CD14-positive monocyte (primary cell): ENCODE results near the gene YTHDF1. TPM values are rescaled to one million over a fixed set of nuclear protein-coding genes. Genes with fewer than 3 reads are reported as not detected.

Experiments used
- DNase-seq, 3 donors: peaks; one replicate each; pipeline ENCODE4 v3.0.0-alpha.2; 2011 to 2022
- H2AFZ ChIP-seq: 2 replicates; pipeline ENCODE4 v1.6.0; 2012; ENCODE audit warnings: mild to moderate bottlenecking, low read depth, low read length, inconsistent platforms; ENCODE audit not compliant: insufficient read depth, poor library complexity, severe bottlenecking
- H3K27ac ChIP-seq, 2 donors: 1 replicate in 1 of 2; 2 replicates in 1 of 2; pipeline ENCODE4 v1.5.1; 2012 to 2013; ENCODE audit warnings: low read length in 2 of 2, control low read depth in 1 of 2, inconsistent platforms in 1 of 2, low read depth in 1 of 2, mild to moderate bottlenecking in 1 of 2
- H3K27me3 ChIP-seq, 2 donors: one replicate each; pipeline versions ENCODE4 v1.6.0 to v1.6.1; 2011 to 2013; ENCODE audit warnings: low read length in 2 of 2; ENCODE audit not compliant: control insufficient read depth in 2 of 2, insufficient read depth in 2 of 2
- H3K36me3 ChIP-seq, 2 donors: replicated peaks in 1 of 2; 1 replicate in 1 of 2; 2 replicates in 1 of 2; pipeline versions ENCODE4 v1.5.1 to v1.6.1; 2012 to 2013; ENCODE audit warnings: low read length in 2 of 2, control low read depth in 1 of 2, inconsistent platforms in 1 of 2, mild to moderate bottlenecking in 1 of 2; ENCODE audit not compliant: insufficient read depth in 2 of 2, control insufficient read depth in 1 of 2
- H3K4me1 ChIP-seq, 2 donors: 1 replicate in 1 of 2; 2 replicates in 1 of 2; pipeline versions ENCODE4 v1.5.1 to v1.6.1; 2012 to 2013; ENCODE audit warnings: low read length in 2 of 2, control low read depth in 1 of 2, inconsistent platforms in 1 of 2, mild to moderate bottlenecking in 1 of 2, moderate library complexity in 1 of 2; ENCODE audit not compliant: insufficient read depth in 2 of 2, control insufficient read depth in 1 of 2
- H3K4me2 ChIP-seq: replicated peaks from 2 replicates; pipeline ENCODE3; 2012; ENCODE audit warnings: low read length, moderate library complexity, mild to moderate bottlenecking; ENCODE audit not compliant: poor library complexity, severe bottlenecking; ENCODE audit errors: extremely low read depth
- H3K4me3 ChIP-seq, 3 experiments: fragments of 200-600 bp in 1 of 3; sonication (generic) in 1 of 3; replicated peaks in 1 of 3; 1 replicate in 2 of 3; 2 replicates in 1 of 3; pipeline ENCODE4 v1.5.1; 2011 to 2013; ENCODE audit warnings: low read length in 3 of 3, mild to moderate bottlenecking in 3 of 3, control low read depth in 2 of 3, low read depth in 2 of 3, inconsistent platforms in 1 of 3, moderate library complexity in 1 of 3
- H3K79me2 ChIP-seq: 2 replicates; pipeline ENCODE4 v1.6.0; 2012; ENCODE audit warnings: mild to moderate bottlenecking, control low read depth, inconsistent platforms, low read length, moderate library complexity; ENCODE audit not compliant: insufficient read depth
- H3K9ac ChIP-seq: 2 replicates; pipeline ENCODE4 v1.6.0; 2017; ENCODE audit warnings: low read length, mild to moderate bottlenecking; ENCODE audit not compliant: insufficient read depth, poor library complexity, severe bottlenecking
- H3K9me3 ChIP-seq, 2 donors: replicated peaks in 1 of 2; 1 replicate in 1 of 2; 2 replicates in 1 of 2; pipeline versions ENCODE4 v1.5.1 to v1.6.1; 2012 to 2013; ENCODE audit warnings: low read length in 2 of 2, control low read depth in 1 of 2; ENCODE audit not compliant: control insufficient read depth in 1 of 2, insufficient read depth in 1 of 2
- H4K20me1 ChIP-seq: 2 replicates; pipeline ENCODE4 v1.6.0; 2012; ENCODE audit warnings: mild to moderate bottlenecking, low read length, control low read depth, moderate library complexity; ENCODE audit not compliant: insufficient read depth
- H3K27ac Mint-ChIP-seq, 7 donors: one replicate each; pipeline ENCODE4 v1.8.0; 2020; ENCODE audit warnings: mild to moderate bottlenecking in 7 of 7, mixed read lengths in 7 of 7, moderate library complexity in 6 of 7, inconsistent platforms in 2 of 7
- H3K27me3 Mint-ChIP-seq, 3 donors: one replicate each; pipeline ENCODE4 v1.8.0; 2021 to 2022; ENCODE audit warnings: low read depth in 3 of 3, mild to moderate bottlenecking in 3 of 3, mixed read lengths in 3 of 3, moderate library complexity in 3 of 3, inconsistent platforms in 1 of 3
- H3K36me3 Mint-ChIP-seq, 2 donors: one replicate each; pipeline ENCODE4 v1.8.0; 2020; ENCODE audit warnings: mixed read lengths in 2 of 2, inconsistent platforms in 1 of 2, mild to moderate bottlenecking in 1 of 2
- H3K4me1 Mint-ChIP-seq: one replicate; pipeline ENCODE4 v1.8.0; 2020; ENCODE audit warnings: mild to moderate bottlenecking, mixed read lengths
- H3K4me3 Mint-ChIP-seq, 2 donors: one replicate each; pipeline ENCODE4 v1.8.0; 2020; ENCODE audit warnings: mild to moderate bottlenecking in 2 of 2, mixed read lengths in 2 of 2, moderate library complexity in 1 of 2
- H3K9me3 Mint-ChIP-seq, 7 donors: one replicate each; pipeline ENCODE4 v1.8.0; 2020 to 2022; ENCODE audit warnings: mixed read lengths in 7 of 7, mild to moderate bottlenecking in 6 of 7, moderate library complexity in 6 of 7, inconsistent platforms in 2 of 7
- WGBS: methylation state at CpG from one replicate; pipeline ENCODE4 v1.1.5; 2013; ENCODE audit warnings: missing lambda C conversion rate; ENCODE audit not compliant: insufficient coverage; 5-methylcytosine and 5-hydroxymethylcytosine counted together
- intact Hi-C, 2 donors: fragments of 100-400 bp; cut with micrococcal nuclease; formaldehyde crosslinking; loops; one replicate each; pipeline versions ENCODE4 v1.15.0 to v1.15.1; 2023
- polyA plus RNA-seq, 3 donors: library from polyadenylated mRNA; depleted of rRNA in 1 of 3; unstranded in 2 of 3; stranded (reverse) in 1 of 3; fragments of 300-500 nt in 2 of 3; fragments of >200 nt in 1 of 3; fragmentation: Illumina TruSeq in 2 of 3; gene quantifications; 1 replicate in 2 of 3; 2 replicates in 1 of 3; pipeline ENCODE4 v1.2.3, GENCODE V29; 2012 to 2021
- TF ChIP-seq, protein P1 (sequence below): fragments of 200-600 bp; IDR thresholded peaks from one replicate; pipeline ENCODE4 v1.8.0; 2022; ENCODE audit warnings: antibody characterized with exemption, mild to moderate bottlenecking

The YTHDF1 gene
- polyA plus RNA-seq, 3 donors = 18.0 to 33.4 (median 25.9) TPM

DNA sequence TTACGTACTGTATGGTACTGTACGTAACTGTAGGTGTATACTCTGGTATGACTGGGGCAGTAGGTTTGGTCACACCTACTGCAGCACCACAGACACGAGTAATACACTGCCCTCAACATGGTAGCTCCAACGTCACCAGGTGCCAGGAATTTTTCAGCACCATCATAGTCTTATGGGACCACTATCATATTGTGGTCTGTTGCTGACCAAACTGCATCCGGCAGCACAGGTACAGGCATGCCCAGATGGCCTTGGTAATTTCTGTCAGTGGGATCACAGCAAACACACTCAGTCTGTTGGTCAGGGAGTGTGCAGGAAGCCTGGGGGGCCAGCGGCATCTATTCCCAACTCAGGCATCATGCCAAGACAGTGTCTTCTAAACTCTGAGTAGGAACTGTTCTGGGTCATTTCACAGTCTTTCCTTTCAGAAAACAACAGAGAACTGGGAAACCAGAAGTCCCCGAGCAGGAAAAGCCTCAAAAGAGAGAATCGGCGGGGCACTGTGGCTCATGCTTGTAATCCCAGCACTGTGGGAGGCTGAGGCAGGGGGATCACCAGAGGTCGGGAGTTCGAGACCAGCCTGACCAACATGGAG lies 5.8 kb downstream of the YTHDF1 start:
- DNase-seq = no peak
- H3K27ac Mint-ChIP-seq = no peak overlapping the region
- no peak overlapping the region for H3K4me3 Mint-ChIP-seq
- no peak overlapping the region for H3K4me2 ChIP-seq
- H2AFZ ChIP-seq = no peak overlapping the region
- peaks cover 99% of the 10 kb centered on the region for H4K20me1 ChIP-seq
- no peaks in the 10 kb centered on the region for H3K9me3 ChIP-seq
- H3K9ac ChIP-seq = no peak overlapping the region
- H3K79me2 ChIP-seq = peaks cover 95% of the 10 kb centered on the region
- H3K27me3 Mint-ChIP-seq = peaks cover 0 to 2% (median 0%) of the 10 kb centered on the region in 3 donors
- 96% methylated on average over 3 of the region's 11 CpGs for WGBS
- peaks cover 73 to 96% of the 10 kb centered on the region in 2 donors for H3K36me3 ChIP-seq
- H3K9me3 Mint-ChIP-seq = no peaks in the 10 kb centered on the region
- peaks cover 71 to 93% of the 10 kb centered on the region in 2 donors for H3K36me3 Mint-ChIP-seq
- no peak overlapping the region for H3K27ac ChIP-seq
- intact Hi-C loops = loop anchor here in 1 of 2 donors (10.0 kb wide), 1 partner anchor 275 kb away; the partner anchor contains the start of gene GID8
- peaks cover 15% of the 10 kb centered on the region for H3K4me1 Mint-ChIP-seq
- no peak overlapping the region for H3K4me3 ChIP-seq
- peaks cover 6 to 8% of the 10 kb centered on the region in 2 donors for H3K4me1 ChIP-seq
- H3K27me3 ChIP-seq = no peaks in the 10 kb centered on the region
- TF ChIP-seq, protein P1, sequence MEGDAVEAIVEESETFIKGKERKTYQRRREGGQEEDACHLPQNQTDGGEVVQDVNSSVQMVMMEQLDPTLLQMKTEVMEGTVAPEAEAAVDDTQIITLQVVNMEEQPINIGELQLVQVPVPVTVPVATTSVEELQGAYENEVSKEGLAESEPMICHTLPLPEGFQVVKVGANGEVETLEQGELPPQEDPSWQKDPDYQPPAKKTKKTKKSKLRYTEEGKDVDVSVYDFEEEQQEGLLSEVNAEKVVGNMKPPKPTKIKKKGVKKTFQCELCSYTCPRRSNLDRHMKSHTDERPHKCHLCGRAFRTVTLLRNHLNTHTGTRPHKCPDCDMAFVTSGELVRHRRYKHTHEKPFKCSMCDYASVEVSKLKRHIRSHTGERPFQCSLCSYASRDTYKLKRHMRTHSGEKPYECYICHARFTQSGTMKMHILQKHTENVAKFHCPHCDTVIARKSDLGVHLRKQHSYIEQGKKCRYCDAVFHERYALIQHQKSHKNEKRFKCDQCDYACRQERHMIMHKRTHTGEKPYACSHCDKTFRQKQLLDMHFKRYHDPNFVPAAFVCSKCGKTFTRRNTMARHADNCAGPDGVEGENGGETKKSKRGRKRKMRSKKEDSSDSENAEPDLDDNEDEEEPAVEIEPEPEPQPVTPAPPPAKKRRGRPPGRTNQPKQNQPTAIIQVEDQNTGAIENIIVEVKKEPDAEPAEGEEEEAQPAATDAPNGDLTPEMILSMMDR = no peak

DNA sequence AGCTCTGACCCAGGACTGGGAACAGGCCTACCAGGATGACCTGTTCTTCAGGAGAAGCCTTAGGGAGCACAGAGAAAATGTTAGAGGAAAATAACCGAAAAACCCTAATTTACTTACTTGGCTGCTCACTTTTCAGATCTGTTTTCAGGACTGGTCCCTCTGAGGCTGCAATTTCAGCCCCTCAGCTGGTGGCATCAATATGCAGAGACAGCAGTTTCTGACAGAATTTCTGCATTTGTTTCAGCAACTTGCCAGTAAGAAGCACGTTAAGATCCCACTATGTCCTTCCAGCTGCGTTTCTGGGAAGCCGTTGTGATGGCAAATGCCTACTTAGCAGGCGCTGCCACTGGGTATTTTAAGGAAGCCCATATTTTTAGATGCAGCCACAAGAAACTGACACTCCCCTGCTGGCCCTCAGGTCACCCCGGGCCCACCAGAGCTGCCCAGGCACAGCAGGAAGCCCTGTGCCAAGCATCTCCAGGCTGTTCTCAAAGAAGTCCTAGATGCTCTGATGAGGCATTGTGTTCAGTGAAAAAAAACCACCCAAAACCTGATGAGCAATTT lies 7.5 kb downstream of the YTHDF1 start:
- H3K4me1 Mint-ChIP-seq = peaks cover 4% of the 10 kb centered on the region
- H3K36me3 Mint-ChIP-seq = peaks cover 73 to 99% of the 10 kb centered on the region in 2 donors
- H3K4me1 ChIP-seq = no peaks in the 10 kb centered on the region
- H3K9me3 Mint-ChIP-seq = no peaks in the 10 kb centered on the region
- H2AFZ ChIP-seq = no peak overlapping the region
- peaks cover 91% of the 10 kb centered on the region for H3K79me2 ChIP-seq
- no peaks in the 10 kb centered on the region for H3K27me3 ChIP-seq
- H3K27ac ChIP-seq = no peak overlapping the region
- no peak overlapping the region for H3K4me3 Mint-ChIP-seq
- H4K20me1 ChIP-seq = peaks cover 100% of the 10 kb centered on the region
- no peaks in the 10 kb centered on the region for H3K9me3 ChIP-seq
- H3K36me3 ChIP-seq = peaks cover 88 to 100% of the 10 kb centered on the region in 2 donors
- no peak overlapping the region for H3K4me2 ChIP-seq
- WGBS = 94% methylated on average over 4 of the region's 6 CpGs
- no peak overlapping the region for H3K4me3 ChIP-seq
- no peak overlapping the region for H3K9ac ChIP-seq
- peak overlapping the region in 1 of 7 donors; percentile 54 for H3K27ac Mint-ChIP-seq
- no peak for DNase-seq
- intact Hi-C loops = no loop called here
- TF ChIP-seq, protein P1 = no peak
- peaks cover 0 to 2% (median 0%) of the 10 kb centered on the region in 3 donors for H3K27me3 Mint-ChIP-seq
